ENCODE results near the gene ANKRD28.
"Not testable (repeated sequence)": the region's sequence is repeated elsewhere in the genome, so short reads cannot be mapped to it uniquely, and the experiment has no call there.

The ANKRD28 gene

GRCh38 chr3:15797642-15798303, at the start of gene ANKRD28:
Gene ANKRD28, minus strand, starts transcription at chr3:15797979. Its CDS starts 1,458 bp downstream, at chr3:15796521.
- DNase-seq = no peak

- no peak for DNase-seq
Measured at GRCh38 chr3:15847239-15847638, 49.5 kb upstream of the ANKRD28 start.

- no peak for DNase-seq
Measured at GRCh38 chr3:15846606-15847005, 48.8 kb upstream of the ANKRD28 start.

GRCh38 chr3:15845475-15845874, 47.7 kb upstream of the ANKRD28 start:
- no peak for DNase-seq

GRCh38 chr3:15844889-15845288, 47.1 kb upstream of the ANKRD28 start:
- no peak for DNase-seq

GRCh38 chr3:15841091-15841973, 43.6 kb upstream of the ANKRD28 start:
- DNase-seq = not testable (repeated sequence)

- DNase-seq = no peak
Measured at GRCh38 chr3:15839568-15839967, 41.8 kb upstream of the ANKRD28 start.

GRCh38 chr3:15831927-15832326, 34.1 kb upstream of the ANKRD28 start:
- DNase-seq = no peak

GRCh38 chr3:15825016-15825415, 27.2 kb upstream of the ANKRD28 start:
- DNase-seq = no peak

GRCh38 chr3:15823092-15823491, 25.3 kb upstream of the ANKRD28 start:
- DNase-seq = no peak

- no peak for DNase-seq
Measured at GRCh38 chr3:15822281-15822680, 24.5 kb upstream of the ANKRD28 start.

GRCh38 chr3:15820911-15821310, 23.1 kb upstream of the ANKRD28 start:
- no peak for DNase-seq

GRCh38 chr3:15819576-15819975, 21.8 kb upstream of the ANKRD28 start:
- DNase-seq = no peak

- no peak for DNase-seq
Measured at GRCh38 chr3:15819043-15819442, 21.3 kb upstream of the ANKRD28 start.

GRCh38 chr3:15815696-15816095, 17.9 kb upstream of the ANKRD28 start:
- no peak for DNase-seq

GRCh38 chr3:15813079-15813478, 15.3 kb upstream of the ANKRD28 start:
- DNase-seq = not testable (repeated sequence)

GRCh38 chr3:15812183-15812582, 14.4 kb upstream of the ANKRD28 start:
- DNase-seq = no peak

- no peak for DNase-seq
Measured at GRCh38 chr3:15810702-15811101, 12.9 kb upstream of the ANKRD28 start.

- DNase-seq = no peak
Measured at GRCh38 chr3:15809313-15809712, 11.5 kb upstream of the ANKRD28 start.

- DNase-seq = no peak
Measured at GRCh38 chr3:15808679-15809310, 11.0 kb upstream of the ANKRD28 start.

GRCh38 chr3:15805756-15806266, 8.0 kb upstream of the ANKRD28 start:
- DNase-seq = no peak

- no peak for DNase-seq
Measured at GRCh38 chr3:15804553-15805095, 6.8 kb upstream of the ANKRD28 start.

GRCh38 chr3:15803921-15804320, 6.1 kb upstream of the ANKRD28 start:
- DNase-seq = no peak

Measured in NCI-H2029 (cell line).